ENCODE data around the gene EEF1B2. TPM values are rescaled to one million over a fixed set of nuclear protein-coding genes. Genes with fewer than 3 reads are reported as not detected.
"Not testable (repeated sequence)": the region's sequence is repeated elsewhere in the genome, so short reads cannot be mapped to it uniquely, and the experiment has no call there.

EEF1B2 gene
- 503 and 686 TPM in 2 replicates for total RNA-seq (2014; rRNA removed; shearing (Covaris generic))

DNA sequence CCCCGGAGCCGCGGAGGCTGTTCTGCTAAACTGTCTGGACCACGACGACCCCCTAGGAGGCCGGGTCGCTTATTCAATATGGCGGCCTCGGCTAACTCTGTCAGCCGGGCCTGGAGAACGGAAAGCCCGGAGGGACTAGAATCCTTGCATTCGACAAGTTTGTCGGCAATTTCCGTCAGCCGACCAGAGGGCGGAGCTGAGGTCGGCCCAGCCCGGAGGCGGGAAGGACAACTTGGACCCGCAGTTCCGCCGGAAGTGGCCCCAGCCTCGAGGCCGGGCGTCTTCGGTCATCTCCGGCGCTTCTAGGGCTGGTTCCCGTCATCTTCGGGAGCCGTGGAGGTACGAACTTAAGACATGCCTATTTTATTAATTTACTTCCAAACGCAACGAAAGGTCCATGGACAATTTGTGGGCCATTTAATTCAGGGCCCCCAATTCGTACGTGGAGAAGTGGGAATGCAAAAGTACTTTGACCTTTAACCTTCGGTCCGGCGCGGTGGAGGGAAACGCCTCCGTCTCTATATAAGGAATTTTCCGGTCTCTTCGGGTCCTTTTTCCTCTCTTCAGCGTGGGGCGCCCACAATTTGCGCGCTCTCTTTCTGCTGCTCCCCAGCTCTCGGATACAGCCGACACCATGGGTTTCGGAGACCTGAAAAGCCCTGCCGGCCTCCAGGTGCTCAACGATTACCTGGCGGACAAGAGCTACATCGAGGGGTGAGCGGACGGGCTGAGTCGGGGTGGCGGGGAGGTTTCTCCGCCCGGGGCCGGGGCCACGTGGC is at the start of gene EEF1B2, which contains the start of gene NDUFS1:
Gene EEF1B2 (plus strand): TSS at position 550 of the 779 bp plus-strand sequence. CDS start 85 bp downstream, at position 635.
Gene NDUFS1 (minus strand): TSS at position 99 of the 779 bp plus-strand sequence. CDS start 5,766 bp downstream, outside the sequence.
- DNase-seq = peak; percentile 96

GRCh38 chr2:206112108-206112507 is 47.6 kb upstream of the EEF1B2 start:
- no peaks in the 10 kb centered on the region for H3K36me3 ChIP-seq (replicated peaks; ENCODE audit: control insufficient read depth, insufficient read depth, low read length)
- no peaks in the 10 kb centered on the region for H3K27me3 ChIP-seq (ENCODE audit: control insufficient read depth, insufficient read depth, low read length)
- no peak overlapping the region for H3K4me3 ChIP-seq (ENCODE audit: insufficient read depth, low read depth, low read length)
- no peak for DNase-seq

More for the DNA sequence above, at the start of gene EEF1B2, which contains the start of gene NDUFS1:
- peak within 1 kb of the TSS; percentile 84 for H3K4me3 ChIP-seq (ENCODE audit: insufficient read depth, low read depth, low read length)
- H3K36me3 ChIP-seq (replicated peaks; ENCODE audit: control insufficient read depth, insufficient read depth, low read length) = peaks cover 17% of the 10 kb centered on the region
- H3K27me3 ChIP-seq (ENCODE audit: control insufficient read depth, insufficient read depth, low read length) = no peaks in the 10 kb centered on the region

GRCh38 chr2:206112846-206113547 is 46.7 kb upstream of the EEF1B2 start:
- no peaks in the 10 kb centered on the region for H3K36me3 ChIP-seq (replicated peaks; ENCODE audit: control insufficient read depth, insufficient read depth, low read length)
- no peak overlapping the region for H3K4me3 ChIP-seq (ENCODE audit: insufficient read depth, low read depth, low read length)
- H3K27me3 ChIP-seq (ENCODE audit: control insufficient read depth, insufficient read depth, low read length) = no peaks in the 10 kb centered on the region
- DNase-seq = no peak

DNA sequence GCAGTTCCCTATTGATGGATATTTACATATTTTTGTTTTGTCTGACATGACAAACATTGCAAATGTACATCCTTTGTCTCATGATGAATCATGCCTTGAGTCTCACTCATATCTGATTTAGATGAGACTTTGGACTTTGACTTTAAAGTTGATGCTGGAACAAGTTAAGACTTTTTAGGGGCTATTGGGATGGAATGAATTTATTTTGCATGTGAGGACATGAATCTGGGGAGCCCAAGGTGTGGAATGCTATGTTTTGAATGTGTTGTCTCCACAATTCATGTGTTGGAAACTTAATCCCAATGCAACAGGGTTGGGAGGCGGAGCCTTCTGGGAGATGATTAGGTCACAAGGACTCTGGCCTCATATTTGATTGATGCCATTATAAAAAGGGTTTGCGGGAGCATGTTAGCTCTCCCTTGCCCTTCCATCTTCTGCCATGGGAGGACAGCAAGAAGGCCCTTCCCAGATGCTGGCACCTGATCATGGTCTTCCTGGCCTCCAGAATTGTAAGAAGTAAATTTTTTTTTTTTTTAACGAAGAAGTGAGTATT is 44.6 kb upstream of the EEF1B2 start:
- Histone ChIP-seq H3K36me3 (replicated peaks; ENCODE audit: control insufficient read depth, insufficient read depth, low read length) (peaks cover 2% of the 10 kb centered on the region), H3K4me3 (ENCODE audit: insufficient read depth, low read depth, low read length) (no peak overlapping the region), H3K27me3 (ENCODE audit: control insufficient read depth, insufficient read depth, low read length) (no peaks in the 10 kb centered on the region)
- no peak for DNase-seq

DNA sequence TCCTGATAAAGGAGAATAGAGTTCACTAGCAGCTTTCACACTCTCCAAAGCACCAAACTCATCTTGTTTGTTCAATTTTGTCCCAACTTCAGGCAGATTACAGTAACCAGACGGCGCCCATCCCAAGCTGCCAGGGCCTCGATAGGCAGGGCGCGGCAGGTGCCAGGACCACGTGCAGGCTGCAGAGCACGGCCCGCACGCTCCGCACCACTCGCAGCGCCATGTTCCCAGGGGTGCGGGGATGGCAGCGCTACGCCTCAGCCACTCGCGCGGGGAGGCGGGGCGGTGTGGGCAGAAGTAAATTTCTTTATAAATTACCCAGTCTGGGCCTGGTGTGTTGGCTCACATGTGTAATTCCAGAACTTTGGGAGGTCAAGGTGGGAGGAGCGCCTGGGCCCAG is 43.4 kb upstream of the EEF1B2 start:
- DNase-seq = no peak
- Histone ChIP-seq H3K27me3 (ENCODE audit: control insufficient read depth, insufficient read depth, low read length) (no peaks in the 10 kb centered on the region), H3K4me3 (ENCODE audit: insufficient read depth, low read depth, low read length) (no peak overlapping the region), H3K36me3 (replicated peaks; ENCODE audit: control insufficient read depth, insufficient read depth, low read length) (peaks cover 5% of the 10 kb centered on the region)

DNA sequence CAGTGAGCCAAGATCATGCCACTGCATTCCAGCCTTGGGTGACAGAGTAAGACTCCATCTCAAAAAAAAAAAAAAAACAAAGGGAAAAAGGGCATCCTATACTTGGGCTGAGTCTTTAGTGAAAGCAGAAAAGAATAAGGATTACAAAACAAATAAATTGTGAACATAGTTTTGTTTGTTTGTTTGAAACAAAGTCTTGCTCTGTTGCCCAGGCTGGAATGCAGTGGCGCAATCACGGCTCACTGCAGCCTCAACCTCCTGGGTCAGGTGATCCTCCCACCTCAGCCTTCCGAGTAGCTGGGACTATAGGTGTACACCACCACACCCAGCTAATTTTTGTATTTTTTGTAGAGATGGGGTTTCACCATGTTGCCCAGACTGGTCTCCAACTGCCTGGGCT is 37.1 kb upstream of the EEF1B2 start:
- peaks cover 15% of the 10 kb centered on the region for H3K36me3 ChIP-seq (replicated peaks; ENCODE audit: control insufficient read depth, insufficient read depth, low read length)

DNA sequence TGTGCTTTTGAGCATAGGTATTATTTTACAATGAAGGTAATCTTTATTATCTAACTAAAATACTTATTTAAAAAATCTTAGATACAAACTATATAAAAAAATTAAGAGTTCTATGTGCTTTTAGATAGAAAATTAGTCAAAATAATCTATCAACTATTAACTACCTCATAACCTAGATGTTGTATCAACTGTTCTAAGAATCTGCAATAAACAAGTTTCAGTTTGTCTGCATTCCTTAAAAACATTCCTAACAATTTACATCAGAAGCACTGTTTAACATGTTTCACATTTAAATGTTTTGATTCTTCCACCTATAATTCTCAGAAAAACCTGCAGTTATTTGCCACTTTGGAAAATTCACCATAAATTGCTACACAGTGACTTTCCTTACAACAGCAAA is 33.8 kb upstream of the EEF1B2 start:
- no peak for DNase-seq
- Histone ChIP-seq H3K36me3 (replicated peaks; ENCODE audit: control insufficient read depth, insufficient read depth, low read length) (peaks cover 16% of the 10 kb centered on the region), H3K4me3 (ENCODE audit: insufficient read depth, low read depth, low read length) (no peak overlapping the region), H3K27me3 (ENCODE audit: control insufficient read depth, insufficient read depth, low read length) (no peaks in the 10 kb centered on the region)

More for the DNA sequence above, 37.1 kb upstream of the EEF1B2 start:
- not testable (repeated sequence) for H3K4me3 ChIP-seq (ENCODE audit: insufficient read depth, low read depth, low read length); DNase-seq; H3K27me3 ChIP-seq (ENCODE audit: control insufficient read depth, insufficient read depth, low read length)

DNA sequence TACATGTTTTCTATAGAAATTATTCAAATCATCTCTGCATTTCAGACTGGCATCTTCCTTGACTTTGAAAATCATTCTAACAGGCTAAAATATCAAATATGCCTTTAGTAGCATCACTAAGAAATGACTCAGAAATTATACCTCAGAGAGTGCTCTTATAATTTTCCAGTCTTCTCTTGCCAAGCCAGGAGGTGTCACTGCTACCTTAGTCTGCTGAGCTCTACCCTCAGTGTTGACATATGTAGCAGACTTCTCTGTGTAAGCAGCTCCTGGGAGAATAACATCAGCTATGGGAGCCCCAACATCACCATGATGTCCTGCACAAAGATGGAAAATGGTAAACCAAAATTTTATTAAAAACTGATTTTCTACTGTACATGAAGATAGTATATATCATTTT is 32.0 kb upstream of the EEF1B2 start:
- Histone ChIP-seq H3K27me3 (ENCODE audit: control insufficient read depth, insufficient read depth, low read length) (no peaks in the 10 kb centered on the region), H3K36me3 (replicated peaks; ENCODE audit: control insufficient read depth, insufficient read depth, low read length) (peaks cover 16% of the 10 kb centered on the region), H3K4me3 (ENCODE audit: insufficient read depth, low read depth, low read length) (no peak overlapping the region)
- DNase-seq = no peak

- no peak for DNase-seq
- no peaks in the 10 kb centered on the region for H3K27me3 ChIP-seq (ENCODE audit: control insufficient read depth, insufficient read depth, low read length)
- H3K36me3 ChIP-seq (replicated peaks; ENCODE audit: control insufficient read depth, insufficient read depth, low read length) = peaks cover 43% of the 10 kb centered on the region
- no peak overlapping the region for H3K4me3 ChIP-seq (ENCODE audit: insufficient read depth, low read depth, low read length)
These were observed 16.2 kb upstream of the EEF1B2 start for GRCh38 chr2:206143451-206143850.

DNA sequence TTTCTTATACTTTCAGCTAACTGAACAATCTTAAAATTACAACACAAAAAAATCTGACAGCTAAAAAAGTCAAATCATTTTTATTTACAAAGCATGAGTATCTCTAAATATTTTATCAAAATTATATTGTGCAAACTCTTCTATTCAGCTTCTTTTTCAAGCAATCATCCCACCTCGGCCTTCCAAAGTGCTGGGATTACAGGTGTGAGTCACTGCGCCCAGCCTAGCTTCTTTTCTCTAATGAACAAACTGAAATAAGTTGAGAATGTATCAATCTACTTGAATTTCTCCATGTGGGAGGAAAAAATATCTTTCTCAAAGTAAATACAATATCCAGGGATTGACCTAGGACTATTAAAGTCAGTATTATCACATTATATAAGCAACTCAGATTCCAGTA is 15.3 kb upstream of the EEF1B2 start:
- Histone ChIP-seq H3K4me3 (ENCODE audit: insufficient read depth, low read depth, low read length) (no peak overlapping the region), H3K36me3 (replicated peaks; ENCODE audit: control insufficient read depth, insufficient read depth, low read length) (peaks cover 48% of the 10 kb centered on the region), H3K27me3 (ENCODE audit: control insufficient read depth, insufficient read depth, low read length) (no peaks in the 10 kb centered on the region)
- DNase-seq = no peak

GRCh38 chr2:206145665-206146064 is 14.0 kb upstream of the EEF1B2 start:
- no peak for DNase-seq
- Histone ChIP-seq H3K4me3 (ENCODE audit: insufficient read depth, low read depth, low read length) (no peak overlapping the region), H3K36me3 (replicated peaks; ENCODE audit: control insufficient read depth, insufficient read depth, low read length) (peaks cover 51% of the 10 kb centered on the region)

GRCh38 chr2:206149330-206149729 is 10.4 kb upstream of the EEF1B2 start:
- H3K4me3 ChIP-seq (ENCODE audit: insufficient read depth, low read depth, low read length) = no peak overlapping the region
- no peaks in the 10 kb centered on the region for H3K27me3 ChIP-seq (ENCODE audit: control insufficient read depth, insufficient read depth, low read length)
- no peak for DNase-seq
- peaks cover 37% of the 10 kb centered on the region for H3K36me3 ChIP-seq (replicated peaks; ENCODE audit: control insufficient read depth, insufficient read depth, low read length)

More at GRCh38 chr2:206145665-206146064, 14.0 kb upstream of the EEF1B2 start:
- H3K27me3 ChIP-seq (ENCODE audit: control insufficient read depth, insufficient read depth, low read length) = no peaks in the 10 kb centered on the region

- Histone ChIP-seq H3K27me3 (ENCODE audit: control insufficient read depth, insufficient read depth, low read length) (no peaks in the 10 kb centered on the region), H3K36me3 (replicated peaks; ENCODE audit: control insufficient read depth, insufficient read depth, low read length) (peaks cover 31% of the 10 kb centered on the region), H3K4me3 (ENCODE audit: insufficient read depth, low read depth, low read length) (no peak overlapping the region)
- DNase-seq = no peak
These were observed 9.5 kb upstream of the EEF1B2 start for GRCh38 chr2:206150168-206150567.

DNA sequence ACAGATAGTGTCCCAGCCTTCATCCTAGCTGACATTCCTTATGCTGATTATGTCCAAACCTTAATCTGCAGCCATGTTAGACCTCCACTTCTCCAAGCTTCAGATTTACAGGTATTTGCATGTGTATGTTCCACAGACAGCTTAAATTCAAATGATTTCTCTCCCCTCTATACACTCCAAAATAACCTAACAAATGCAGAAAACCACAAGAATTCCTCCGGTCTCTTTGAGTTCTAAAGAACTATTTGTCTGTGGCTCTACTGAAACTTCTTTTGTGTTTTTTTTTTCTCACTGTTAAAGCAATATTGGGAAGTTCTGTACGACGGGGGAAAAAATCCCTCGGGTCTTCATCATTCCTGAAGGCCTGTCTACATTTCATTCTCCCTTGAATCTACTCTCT is 9.1 kb upstream of the EEF1B2 start:
- Histone ChIP-seq H3K4me3 (ENCODE audit: insufficient read depth, low read depth, low read length) (no peak overlapping the region), H3K27me3 (ENCODE audit: control insufficient read depth, insufficient read depth, low read length) (no peaks in the 10 kb centered on the region), H3K36me3 (replicated peaks; ENCODE audit: control insufficient read depth, insufficient read depth, low read length) (peaks cover 28% of the 10 kb centered on the region)
- DNase-seq = no peak

- Histone ChIP-seq H3K27me3 (ENCODE audit: control insufficient read depth, insufficient read depth, low read length) (no peaks in the 10 kb centered on the region), H3K36me3 (replicated peaks; ENCODE audit: control insufficient read depth, insufficient read depth, low read length) (peaks cover 9% of the 10 kb centered on the region), H3K4me3 (ENCODE audit: insufficient read depth, low read depth, low read length) (no peak overlapping the region)
- no peak for DNase-seq
These were observed 5.5 kb upstream of the EEF1B2 start for GRCh38 chr2:206154197-206154596.
